Stomach (tissue), 9 donors: ENCODE measurements around the gene CAMK2N2. TPM values are rescaled to one million over a fixed set of nuclear protein-coding genes. Genes with fewer than 3 reads are reported as not detected.

ENCODE experiments used
- DNase-seq, 2 donors: peaks; one replicate each; pipeline versions ENCODE4 v3.0.0 to v3.0.0-alpha.2; 2013 to 2019
- H3K27ac ChIP-seq, 5 donors: fragments of 200-600 bp in 4 of 5; sonication (generic) in 4 of 5; one replicate each; pipeline ENCODE4 v1.5.1; 2013 to 2019; ENCODE audit warnings: mild to moderate bottlenecking in 1 of 5, moderate library complexity in 1 of 5
- H3K27me3 ChIP-seq, 3 donors: fragments of 200-600 bp; sonication (generic); one replicate each; pipeline ENCODE4 v1.5.1; 2017 to 2019; ENCODE audit warnings: mixed run types in 1 of 3
- H3K36me3 ChIP-seq, 4 donors: fragments of 200-600 bp; sonication (generic); 1 replicate in 3 of 4; 2 replicates in 1 of 4; pipeline ENCODE4 v1.5.1; 2016 to 2019
- H3K4me1 ChIP-seq, 4 donors: fragments of 200-600 bp; sonication (generic); one replicate each; pipeline ENCODE4 v1.5.1; 2016 to 2019
- H3K4me3 ChIP-seq, 4 donors: fragments of 200-600 bp; sonication (generic) in 3 of 4; one replicate each; pipeline ENCODE4 v1.5.1; 2016 to 2019; ENCODE audit warnings: mild to moderate bottlenecking in 1 of 4
- H3K9me3 ChIP-seq, 4 donors: fragments of 200-600 bp; sonication (generic); one replicate each; pipeline ENCODE4 v1.5.1; 2016 to 2019
- CTCF ChIP-seq, 7 experiments: fragments of 450-650 bp in 4 of 7; fragments of 200-600 bp in 3 of 7; sonication (generic) in 3 of 7; IDR thresholded peaks; one replicate each; pipeline ENCODE4 v1.5.1; 2016 to 2019; ENCODE audit warnings: antibody characterized with exemption in 7 of 7, control low read depth in 2 of 7, mild to moderate bottlenecking in 1 of 7
- EP300 ChIP-seq: sonication (generic); formaldehyde crosslinking; IDR thresholded peaks from one replicate; pipeline ENCODE4 v1.6.1; 2017; ENCODE audit warnings: antibody characterized with exemption
- POLR2A ChIP-seq, 4 donors: fragments of 450-650 bp; IDR thresholded peaks; one replicate each; pipeline ENCODE4 v1.6.1; 2016; ENCODE audit warnings: antibody characterized with exemption in 4 of 4, control low read depth in 2 of 4, mild to moderate bottlenecking in 1 of 4, moderate library complexity in 1 of 4
- POLR2AphosphoS5 ChIP-seq, 3 donors: sonication (generic); formaldehyde crosslinking; IDR thresholded peaks; one replicate each; pipeline ENCODE4 v1.6.1; 2016; ENCODE audit warnings: antibody characterized with exemption in 3 of 3
- WGBS, 5 donors: extraction: QIAGEN DNeasy Blood & Tissue Kit in 3 of 5; methylation state at CpG; one replicate each; pipeline versions ENCODE4 v1.1.5 to v1.1.7; 2013 to 2018; 5-methylcytosine and 5-hydroxymethylcytosine counted together
- intact Hi-C: fragments of 100-400 bp; cut with DNase I; formaldehyde crosslinking; loops from one replicate; pipeline ENCODE4 v1.15.1; 2023; ENCODE audit warnings: low total_unique reads
- polyA plus RNA-seq, 3 donors: library from polyadenylated mRNA; stranded (reverse); fragments of 200-250 nt; gene quantifications; one replicate each; pipeline ENCODE4 v1.2.3, GENCODE V29; 2013
- total RNA-seq, 5 donors: library from RNA; depleted of rRNA; stranded (reverse); fragments of >200 nt; gene quantifications; one replicate each; pipeline versions ENCODE4 v1.1.0 to v1.2.3, GENCODE V29; 2014 to 2016
- donor health status: healthy with polysubstance abuse.
- donor health status: Bipolar disorder and iron deficiency.
- donor health status: healthy.

Gene CAMK2N2
- total and polyA plus RNA-seq, 8 donors = 0.58 to 1.2 (median 0.68) TPM; not detected in 5

GRCh38 chr3:184255291-184256039 lies 5.9 kb downstream of the CAMK2N2 start:
- 96 to 99% (median 98%) methylated on average over 3 of the region's 3 CpGs for WGBS, 5 donors
- no peak overlapping the region for H3K27ac ChIP-seq

GRCh38 chr3:184250167-184250828 lies 11.1 kb downstream of the CAMK2N2 start:
- Histone ChIP-seq H3K4me3 (peak overlapping the region; percentile 81 to 97 (median 92)), H3K36me3 (peaks cover 6 to 7% (median 6%) of the 10 kb centered on the region in 4 donors), H3K27ac (peak overlapping the region; percentile 76 to 89 (median 85)), H3K9me3 (no peaks in the 10 kb centered on the region), H3K4me1 (peaks cover 5 to 33% (median 26%) of the 10 kb centered on the region in 4 donors), H3K27me3 (no peaks in the 10 kb centered on the region)
- TF ChIP-seq CTCF (IDR thresholded peaks at IDR 0.05) (peak in 5 of 7 experiments; percentile 83 to 96 (median 91)), POLR2AphosphoS5 (IDR thresholded peaks at IDR 0.05) (peak in 2 of 3 donors; percentile 6 to 25), EP300 (no peak)
- WGBS, 5 donors = 12 to 15% (median 14%) methylated on average over 18 to 20 of the region's 20 CpGs
- intact Hi-C loops = loop anchor here (5.0 kb wide), 1 partner anchor 108 kb away; no protein-coding TSS in a partner anchor
- peak; percentile 94 for DNase-seq

More at GRCh38 chr3:184255291-184256039, 5.9 kb downstream of the CAMK2N2 start:
- Histone ChIP-seq H3K27me3 (peaks cover under 1 to 33% (median 17%) of the 10 kb centered on the region in 3 donors), H3K4me1 (peaks cover 9 to 15% (median 13%) of the 10 kb centered on the region in 4 donors), H3K9me3 (no peaks in the 10 kb centered on the region), H3K36me3 (peaks cover 0 to 16% (median 9%) of the 10 kb centered on the region in 4 donors), H3K4me3 (no peak overlapping the region)
- no peak for DNase-seq
- TF ChIP-seq CTCF (IDR thresholded peaks at IDR 0.05) (no peak), POLR2A (IDR thresholded peaks at IDR 0.05) (no peak), EP300 (no peak), POLR2AphosphoS5 (IDR thresholded peaks at IDR 0.05) (no peak)
- intact Hi-C loops = no loop called here

- TF ChIP-seq POLR2AphosphoS5 (IDR thresholded peaks at IDR 0.05) (peak; percentile 42 to 89 (median 74)), POLR2A (IDR thresholded peaks at IDR 0.05) (no peak), EP300 (no peak), CTCF (IDR thresholded peaks at IDR 0.05) (peak in 5 of 7 experiments; percentile 34 to 49 (median 46))
- peaks cover 5 to 33% (median 26%) of the 10 kb centered on the region in 4 donors for H3K4me1 ChIP-seq
- no peaks in the 10 kb centered on the region for H3K9me3 ChIP-seq
- DNase-seq = peak; percentile 98 to 99
- peaks cover 13 to 14% (median 13%) of the 10 kb centered on the region in 4 donors for H3K36me3 ChIP-seq
- peak within 1 kb of the TSS; percentile 81 to 97 (median 92) for H3K4me3 ChIP-seq
- no peaks in the 10 kb centered on the region for H3K27me3 ChIP-seq
- WGBS, 5 donors = 0 to 1% (median 0%) methylated on average over 22 to 54 of the region's 54 CpGs
- intact Hi-C loops = loop anchor here (5.0 to 10.0 kb wide), 2 partner anchors 65 to 107 kb away; partner anchors contain the start of gene ABCF3
- H3K27ac ChIP-seq = peak within 1 kb of the TSS; percentile 76 to 89 (median 85)
Measured at GRCh38 chr3:184249412-184250166, 11.8 kb downstream of the CAMK2N2 start, which contains the start of gene EEF1AKMT4. Gene EEF1AKMT4, plus strand, starts transcription at chr3:184249672. Its CDS starts 23 bp downstream, at chr3:184249695.
